Bronchus fibroblast of lung (primary cell): ENCODE data around the gene CADM1. TPM values are rescaled to one million over a fixed set of nuclear protein-coding genes. Genes with fewer than 3 reads are reported as not detected.

Experiments
- total RNA-seq: library from RNA; depleted of rRNA; stranded (reverse); fragments of >200 nt; gene quantifications from 2 replicates; pipeline ENCODE4 v1.2.3, GENCODE V29; 2015

The CADM1 gene
- 2.2 and 3.4 TPM in 2 replicates for total RNA-seq

GRCh38 chr11:115504276-115505158 is at the start of gene CADM1:
Gene CADM1, minus strand, starts transcription at chr11:115504415.

